Measurements from ENCODE around the gene WNT5B. TPM values are rescaled to one million over a fixed set of nuclear protein-coding genes. Genes with fewer than 3 reads are reported as not detected.

The WNT5B gene
- total RNA-seq, 1 experiment from 2014 or later, result 0.34 TPM

- Histone ChIP-seq H3K36me3 (ENCODE audit: insufficient read depth, low read length, poor library complexity, severe bottlenecking) (no peaks in the 10 kb centered on the region), H3K4me3 (ENCODE audit: low read depth, low read length, poor library complexity, severe bottlenecking) (no peak overlapping the region), H3K27ac (ENCODE audit: low read depth, low read length, poor library complexity, severe bottlenecking) (no peak overlapping the region), H3K4me1 (ENCODE audit: insufficient read depth, low read length, poor library complexity, severe bottlenecking) (no peaks in the 10 kb centered on the region), H3K9me3 (ENCODE audit: low read depth, low read length, poor library complexity, severe bottlenecking) (no peaks in the 10 kb centered on the region), H3K27me3 (replicated peaks; ENCODE audit: insufficient read depth, low read depth, low read length, poor library complexity) (no peaks in the 10 kb centered on the region)
- DNase-seq (ENCODE audit: low spot score), result no peak
- TF ChIP-seq CTCF (conservative IDR thresholded peaks at IDR 0.05; ENCODE audit: low read depth, low read length) (no peak), EZH2 (IDR thresholded peaks at IDR 0.05; ENCODE audit: borderline replicate concordance, low read depth, low read length, poor library complexity, severe bottlenecking) (no peak)
- no TSS peak for BruUV-seq (replicated peaks)
- POLR2A ChIA-PET (ENCODE audit: low non-redundant PET), result interaction anchor here (0.9 kb wide), 1 partner anchor 10 kb away, joined by 3 read pairs; no protein-coding TSS in a partner anchor
- CTCF ChIA-PET, result interaction anchor here (0.6 kb wide), 1 partner anchor 28 kb away, joined by 3 read pairs; no protein-coding TSS in a partner anchor
- intact Hi-C loops (cut with micrococcal nuclease; ENCODE audit: unreplicated experiment), result no loop called here
Observed at GRCh38 chr12:1680804-1681492, 51.9 kb downstream of the WNT5B start.

- Histone ChIP-seq H3K4me3 (ENCODE audit: low read depth, low read length, poor library complexity, severe bottlenecking) (no peak overlapping the region), H3K27me3 (replicated peaks; ENCODE audit: insufficient read depth, low read depth, low read length, poor library complexity) (no peaks in the 10 kb centered on the region), H3K36me3 (ENCODE audit: insufficient read depth, low read length, poor library complexity, severe bottlenecking) (no peaks in the 10 kb centered on the region), H3K9me3 (ENCODE audit: low read depth, low read length, poor library complexity, severe bottlenecking) (no peaks in the 10 kb centered on the region), H3K4me1 (ENCODE audit: insufficient read depth, low read length, poor library complexity, severe bottlenecking) (no peaks in the 10 kb centered on the region), H3K27ac (ENCODE audit: low read depth, low read length, poor library complexity, severe bottlenecking) (no peak overlapping the region)
- ChIA-PET POLR2A (ENCODE audit: low non-redundant PET) (interaction anchor here (0.9 kb wide), 1 partner anchor 10 kb away, joined by 3 read pairs; no protein-coding TSS in a partner anchor), CTCF (interaction anchor here (0.6 kb wide), 1 partner anchor 28 kb away, joined by 3 read pairs; no protein-coding TSS in a partner anchor)
- TF ChIP-seq EZH2 (IDR thresholded peaks at IDR 0.05; ENCODE audit: borderline replicate concordance, low read depth, low read length, poor library complexity, severe bottlenecking) (no peak), CTCF (conservative IDR thresholded peaks at IDR 0.05; ENCODE audit: low read depth, low read length) (no peak)
- intact Hi-C loops (cut with micrococcal nuclease; ENCODE audit: unreplicated experiment), result no loop called here
- BruUV-seq (replicated peaks), result no TSS peak
- no peak for DNase-seq (ENCODE audit: low spot score)
Observed at GRCh38 chr12:1681493-1681807, 52.4 kb downstream of the WNT5B start.

- ChIA-PET CTCF (no interaction called here), POLR2A (ENCODE audit: low non-redundant PET) (no interaction called here)
- Histone ChIP-seq H3K36me3 (ENCODE audit: insufficient read depth, low read length, poor library complexity, severe bottlenecking) (no peaks in the 10 kb centered on the region), H3K9me3 (ENCODE audit: low read depth, low read length, poor library complexity, severe bottlenecking) (no peaks in the 10 kb centered on the region), H3K4me1 (ENCODE audit: insufficient read depth, low read length, poor library complexity, severe bottlenecking) (peaks cover 14% of the 10 kb centered on the region), H3K4me3 (ENCODE audit: low read depth, low read length, poor library complexity, severe bottlenecking) (no peak overlapping the region), H3K27me3 (replicated peaks; ENCODE audit: insufficient read depth, low read depth, low read length, poor library complexity) (no peaks in the 10 kb centered on the region), H3K27ac (ENCODE audit: low read depth, low read length, poor library complexity, severe bottlenecking) (no peak overlapping the region)
- TF ChIP-seq EZH2 (IDR thresholded peaks at IDR 0.05; ENCODE audit: borderline replicate concordance, low read depth, low read length, poor library complexity, severe bottlenecking) (no peak), CTCF (conservative IDR thresholded peaks at IDR 0.05; ENCODE audit: low read depth, low read length) (no peak)
- intact Hi-C loops (cut with micrococcal nuclease; ENCODE audit: unreplicated experiment), result no loop called here
- no peak for DNase-seq (ENCODE audit: low spot score)
- BruUV-seq (replicated peaks), result no TSS peak
Observed at GRCh38 chr12:1688086-1688710, 59.2 kb downstream of the WNT5B start.
